ENCODE measurements around the gene CKS1B.

DNA sequence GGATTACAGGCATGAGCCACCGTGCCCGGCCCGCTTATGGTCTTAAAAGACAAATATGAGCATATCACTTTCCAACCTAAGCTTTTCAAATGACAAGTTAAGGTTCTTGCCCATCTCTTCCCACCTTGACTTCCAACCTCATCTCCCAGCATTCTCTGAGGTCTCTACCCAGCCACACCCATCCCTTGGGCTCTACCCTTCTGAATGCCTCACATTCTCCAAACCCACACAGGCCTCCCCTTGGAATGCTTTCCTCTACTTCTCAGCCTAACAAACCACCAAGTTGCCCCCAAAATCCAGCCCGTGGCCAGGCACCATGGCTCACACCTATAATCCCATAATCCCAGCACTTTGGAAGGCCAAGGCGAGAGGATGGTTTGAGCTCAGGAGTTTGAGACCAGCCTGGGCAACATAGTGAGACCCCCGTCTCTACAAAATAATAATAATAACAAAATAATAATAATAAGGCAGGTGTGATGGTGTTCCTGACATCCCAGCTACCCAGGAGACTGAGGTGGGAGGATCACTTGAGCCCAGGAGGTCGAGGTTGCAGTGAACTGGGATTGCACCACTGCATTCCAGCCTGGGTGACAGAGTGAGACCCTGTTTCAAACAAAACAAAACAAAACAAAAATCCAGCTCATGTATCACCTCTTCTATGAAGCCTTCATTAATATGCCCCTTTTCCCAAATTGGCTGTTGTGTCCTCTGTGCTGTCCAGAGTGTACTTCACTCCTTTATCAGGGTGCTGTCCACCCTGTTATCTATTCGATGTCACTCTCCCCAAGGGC lies 47.9 kb downstream of the CKS1B start:
- TF ChIP-seq POLR2A (IDR thresholded peaks at IDR 0.05): no peak
- no peak for TF ChIP-seq EP300 (IDR thresholded peaks at IDR 0.05)

Measured in sigmoid colon (tissue), 4 donors.